Measurements from ENCODE around the gene AHSA1.

The AHSA1 gene

DNA sequence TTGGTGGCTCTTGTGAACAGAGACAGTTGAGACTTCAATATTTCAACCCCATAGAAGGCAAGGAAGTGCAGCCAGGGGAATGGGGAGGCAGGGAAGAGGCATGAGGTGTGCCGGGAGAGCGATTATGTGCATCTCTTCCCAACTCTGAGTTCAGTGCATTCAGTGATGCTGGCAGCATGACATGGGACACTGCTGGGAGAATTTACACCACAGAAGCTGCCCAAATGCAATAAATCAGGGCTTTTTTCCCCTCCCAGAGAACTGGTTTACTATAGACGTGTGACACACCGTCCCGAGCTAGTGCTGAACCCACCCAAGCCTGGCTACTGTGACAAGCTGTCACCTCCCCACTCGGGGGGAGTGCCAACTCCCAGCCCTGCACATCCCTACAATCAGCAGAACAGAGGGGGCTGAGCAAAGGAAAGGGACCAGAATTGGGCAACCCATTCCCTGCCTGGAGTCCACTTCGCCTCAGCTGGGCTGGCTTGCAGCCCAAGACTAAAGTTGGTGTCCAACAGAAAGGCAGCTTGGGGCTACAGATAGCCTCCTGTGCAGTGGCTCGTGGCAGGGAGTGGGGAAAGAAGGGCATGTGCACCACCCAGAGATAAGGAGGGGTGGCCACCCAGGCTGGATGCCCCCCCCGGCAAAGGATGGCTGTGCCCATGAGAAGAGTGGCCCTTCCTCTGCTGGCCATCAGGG lies 16.7 kb downstream of the AHSA1 start:
- H3K27ac ChIP-seq, result no peak overlapping the region
- H3K27me3 ChIP-seq, result no peaks in the 10 kb centered on the region
- H3K4me1 ChIP-seq (ENCODE audit: control insufficient read depth in 1 of 2, insufficient read depth in 1 of 2, low read depth in 1 of 2, low read length in 1 of 2), result no peaks in the 10 kb centered on the region
- H3K36me3 ChIP-seq, result peaks cover 5% of the 10 kb centered on the region
- no peak for TF ChIP-seq CTCF (IDR thresholded peaks at IDR 0.05)
- H3K9me3 ChIP-seq, result no peaks in the 10 kb centered on the region
- no peak overlapping the region for H3K4me3 ChIP-seq (ENCODE audit: low read depth in 1 of 2, low read length in 1 of 2)

DNA sequence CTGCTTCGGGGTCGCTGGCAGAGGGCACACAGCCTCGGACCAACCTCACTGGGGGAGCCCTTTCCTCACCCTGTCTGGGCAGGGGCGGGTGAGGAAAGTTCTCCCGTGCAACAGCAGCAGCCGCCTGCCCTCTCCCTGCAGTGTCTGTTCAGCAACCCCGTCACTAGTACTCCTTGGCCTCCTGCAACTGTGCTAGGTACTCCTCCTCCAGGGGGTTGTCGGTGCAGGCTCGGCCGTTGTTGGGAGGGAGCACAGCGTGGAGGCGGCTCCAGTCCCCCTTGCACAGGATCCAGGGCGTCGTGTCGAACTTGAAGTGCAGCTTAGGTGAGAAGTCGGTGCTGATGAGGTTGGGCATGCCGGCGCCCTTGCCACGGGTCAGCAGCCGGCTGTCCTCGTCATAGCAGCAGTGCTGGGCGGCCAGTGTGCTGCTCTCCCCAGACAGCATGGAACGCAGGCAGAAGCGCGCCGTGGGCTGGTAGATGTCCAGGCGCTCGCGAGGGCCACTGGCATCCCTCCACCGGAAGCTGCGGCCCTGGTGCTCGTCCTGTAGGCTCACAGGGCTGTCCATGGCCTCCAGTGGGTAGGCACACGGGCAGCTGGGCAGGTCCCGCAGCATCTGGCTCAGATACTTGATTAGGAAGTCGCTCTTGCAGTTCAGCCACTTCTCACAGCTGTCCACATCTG lies 17.7 kb downstream of the AHSA1 start:
- no peak for TF ChIP-seq CTCF (IDR thresholded peaks at IDR 0.05)
- Histone ChIP-seq H3K27me3 (no peaks in the 10 kb centered on the region), H3K27ac (no peak overlapping the region), H3K4me1 (ENCODE audit: control insufficient read depth in 1 of 2, insufficient read depth in 1 of 2, low read depth in 1 of 2, low read length in 1 of 2) (no peaks in the 10 kb centered on the region), H3K4me3 (ENCODE audit: low read depth in 1 of 2, low read length in 1 of 2) (no peak overlapping the region), H3K36me3 (no peaks in the 10 kb centered on the region), H3K9me3 (no peaks in the 10 kb centered on the region)

DNA sequence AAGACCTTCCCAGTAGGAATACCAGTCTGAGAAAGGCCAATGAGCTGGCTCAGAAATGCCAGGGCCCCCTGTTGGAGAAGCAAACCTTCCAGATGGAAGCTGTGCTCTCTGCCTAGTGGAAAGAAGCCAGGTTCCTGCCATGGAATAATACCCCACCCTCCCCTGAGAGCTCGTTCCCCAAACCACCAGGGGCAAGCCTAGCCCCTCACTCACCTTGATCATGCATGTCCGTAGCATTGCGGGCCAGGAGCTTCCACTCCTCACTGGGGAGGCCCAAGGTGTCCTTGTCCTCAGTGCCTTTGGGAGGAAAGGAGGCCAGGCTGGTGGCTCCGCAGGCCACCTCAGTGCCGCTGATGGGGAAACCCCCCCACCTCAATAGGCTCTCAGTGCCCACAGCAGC lies 20.1 kb downstream of the AHSA1 start:
- Histone ChIP-seq H3K27ac (no peak overlapping the region), H3K4me3 (ENCODE audit: low read depth in 1 of 2, low read length in 1 of 2) (no peak overlapping the region), H3K4me1 (ENCODE audit: control insufficient read depth in 1 of 2, insufficient read depth in 1 of 2, low read depth in 1 of 2, low read length in 1 of 2) (no peaks in the 10 kb centered on the region), H3K27me3 (no peaks in the 10 kb centered on the region), H3K9me3 (no peaks in the 10 kb centered on the region), H3K36me3 (no peaks in the 10 kb centered on the region)
- no peak for TF ChIP-seq CTCF (IDR thresholded peaks at IDR 0.05)

DNA sequence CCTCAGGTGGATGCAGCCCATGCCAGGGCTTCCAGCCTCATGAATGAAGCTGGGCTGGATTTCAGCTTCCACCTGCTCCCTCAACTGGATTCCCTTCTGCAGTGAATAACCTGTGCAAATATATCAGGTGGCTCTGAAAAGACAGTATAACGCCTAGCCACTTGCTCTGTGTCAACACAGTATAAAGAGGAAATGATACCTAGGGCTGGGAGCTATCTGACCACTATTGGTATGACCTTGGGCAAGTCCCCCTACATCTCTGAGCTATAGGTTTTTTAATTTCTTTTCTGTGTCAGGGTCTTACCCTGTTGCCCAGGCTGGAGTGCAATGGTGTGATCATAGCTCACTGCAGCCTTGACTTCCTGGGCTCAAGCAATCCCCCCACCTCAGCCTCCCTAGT lies 20.9 kb downstream of the AHSA1 start:
- no peaks in the 10 kb centered on the region for H3K4me1 ChIP-seq (ENCODE audit: control insufficient read depth in 1 of 2, insufficient read depth in 1 of 2, low read depth in 1 of 2, low read length in 1 of 2)
- no peak for TF ChIP-seq CTCF (IDR thresholded peaks at IDR 0.05)
- H3K9me3 ChIP-seq, result no peaks in the 10 kb centered on the region
- no peak overlapping the region for H3K4me3 ChIP-seq (ENCODE audit: low read depth in 1 of 2, low read length in 1 of 2)
- no peaks in the 10 kb centered on the region for H3K27me3 ChIP-seq
- H3K27ac ChIP-seq, result no peak overlapping the region
- no peaks in the 10 kb centered on the region for H3K36me3 ChIP-seq

DNA sequence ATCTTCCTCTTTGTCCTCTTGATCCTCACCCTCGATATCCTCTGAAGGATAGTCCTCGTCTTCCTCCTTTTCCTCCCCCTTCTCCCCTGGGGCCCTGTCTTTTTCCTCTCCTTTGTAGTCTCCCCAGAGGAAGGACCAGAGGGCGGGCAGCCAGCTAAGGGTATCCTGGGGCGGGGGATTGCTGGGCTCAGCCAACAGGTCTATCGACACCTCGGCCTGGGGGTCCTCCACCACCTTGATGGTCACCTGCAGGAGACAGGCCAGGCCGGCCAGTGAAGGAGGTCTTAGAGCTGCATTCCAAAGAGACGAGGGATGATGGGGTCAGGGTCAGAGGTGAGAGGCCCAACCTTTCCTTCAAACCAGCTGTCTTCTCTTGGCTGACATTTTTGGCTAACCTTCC lies 24.5 kb downstream of the AHSA1 start:
- Histone ChIP-seq H3K9me3 (no peaks in the 10 kb centered on the region), H3K36me3 (no peaks in the 10 kb centered on the region), H3K27me3 (no peaks in the 10 kb centered on the region), H3K4me1 (ENCODE audit: control insufficient read depth in 1 of 2, insufficient read depth in 1 of 2, low read depth in 1 of 2, low read length in 1 of 2) (no peaks in the 10 kb centered on the region), H3K4me3 (ENCODE audit: low read depth in 1 of 2, low read length in 1 of 2) (no peak overlapping the region), H3K27ac (no peak overlapping the region)
- no peak for TF ChIP-seq CTCF (IDR thresholded peaks at IDR 0.05)
